GM21717 (cell line): ENCODE data around the gene PIP4K2B.
A peak's percentile ranks its signal among the peaks of the same experiment; 100 is the strongest.
"Not testable (repeated sequence)": the region's sequence is repeated elsewhere in the genome, so short reads cannot be mapped to it uniquely, and the experiment has no call there.

Experiments
- ATAC-seq: cut with Tn5 transposase; IDR thresholded peaks from one replicate; pipeline ENCODE4 v1.9.1; 2021; ENCODE audit warnings: mild to moderate bottlenecking, moderate library complexity; ENCODE audit not compliant: unreplicated experiment

The PIP4K2B gene

GRCh38 chr17:38730526-38731379, 68.6 kb downstream of the PIP4K2B start:
- ATAC-seq: no peak

DNA sequence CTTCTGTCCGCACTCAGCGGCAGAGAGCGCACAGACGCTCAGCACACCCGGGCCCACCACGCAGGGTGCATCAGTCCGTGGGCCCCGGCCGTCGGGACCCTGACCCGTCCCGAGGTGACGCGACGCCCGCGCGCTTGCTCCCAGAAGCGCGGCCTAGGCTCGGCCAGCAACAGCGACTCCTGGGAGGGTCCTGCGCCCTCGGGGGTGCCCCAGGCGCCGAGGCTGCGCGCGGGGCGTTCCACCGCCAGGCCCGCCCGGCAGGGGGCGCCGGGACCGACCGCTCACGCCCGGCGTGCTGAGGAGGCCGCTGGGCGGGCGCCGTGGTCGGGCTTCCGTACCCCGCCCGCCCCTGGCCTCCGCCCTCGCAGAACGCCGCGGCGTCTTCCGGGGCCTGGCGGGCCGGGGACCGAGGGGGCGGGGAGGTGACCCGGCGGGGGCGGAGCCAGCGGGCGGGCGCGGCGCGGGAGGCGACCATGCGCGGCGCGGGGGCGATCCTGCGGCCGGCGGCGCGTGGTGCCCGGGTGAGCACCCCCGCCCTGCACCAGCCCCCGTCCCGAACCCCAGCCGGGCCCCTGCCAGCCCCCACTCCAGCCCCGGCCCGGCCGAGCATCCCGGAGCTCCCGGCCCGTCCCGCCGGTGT, 69.3 kb downstream of the PIP4K2B start, which contains the start of gene CISD3:
CISD3 (plus strand) TSS at position 456 of the 640 bp plus-strand sequence; CDS start at position 474, 18 bp downstream.
- peak; percentile 54 for ATAC-seq

- no peak for ATAC-seq
These were observed 69.9 kb downstream of the PIP4K2B start for GRCh38 chr17:38729368-38729885.

GRCh38 chr17:38728290-38728831, 71.0 kb downstream of the PIP4K2B start:
- no peak for ATAC-seq

- ATAC-seq: no peak
These were observed 71.6 kb downstream of the PIP4K2B start for GRCh38 chr17:38727736-38728135.

DNA sequence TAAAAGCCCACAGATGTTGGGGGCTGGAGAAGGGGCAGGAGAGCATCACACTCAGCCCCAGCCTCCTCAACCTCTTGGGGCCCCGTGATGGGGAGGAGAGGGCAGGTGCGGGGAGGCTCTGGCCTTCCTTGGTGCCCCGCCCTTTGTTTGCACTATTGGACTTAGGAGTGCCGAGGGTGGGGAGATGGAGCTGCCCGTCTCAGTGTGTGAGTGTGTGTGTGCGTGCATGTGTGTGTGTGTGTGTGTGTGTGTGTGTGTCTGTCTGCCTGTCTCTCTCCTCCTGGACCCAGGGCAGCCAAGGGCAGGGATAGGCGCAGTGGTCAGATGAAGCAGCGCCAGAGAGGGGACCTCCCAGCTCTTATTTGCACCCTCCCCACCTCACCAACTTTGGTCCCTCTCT, 73.2 kb downstream of the PIP4K2B start:
- ATAC-seq: not testable (repeated sequence)

GRCh38 chr17:38725066-38725465, 74.3 kb downstream of the PIP4K2B start:
- ATAC-seq: no peak

- no peak for ATAC-seq
These were observed 74.9 kb downstream of the PIP4K2B start for GRCh38 chr17:38724337-38724988.

DNA sequence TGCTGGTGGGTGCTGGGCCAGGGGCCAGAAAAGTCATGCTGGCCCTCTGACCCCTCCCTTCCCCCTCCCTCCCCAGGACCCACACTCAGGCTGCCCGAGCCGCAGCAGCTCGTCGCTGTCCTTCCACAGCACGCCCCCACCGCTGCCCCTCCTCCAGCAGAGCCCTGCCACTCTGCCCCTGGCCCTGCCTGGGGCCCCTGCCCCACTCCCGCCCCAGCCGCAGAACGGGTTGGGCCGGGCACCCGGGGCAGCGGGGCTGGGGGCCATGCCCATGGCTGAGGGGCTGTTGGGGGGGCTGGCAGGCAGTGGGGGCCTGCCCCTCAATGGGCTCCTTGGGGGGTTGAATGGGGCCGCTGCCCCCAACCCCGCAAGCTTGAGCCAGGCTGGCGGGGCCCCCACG, 77.6 kb downstream of the PIP4K2B start:
- no peak for ATAC-seq

DNA sequence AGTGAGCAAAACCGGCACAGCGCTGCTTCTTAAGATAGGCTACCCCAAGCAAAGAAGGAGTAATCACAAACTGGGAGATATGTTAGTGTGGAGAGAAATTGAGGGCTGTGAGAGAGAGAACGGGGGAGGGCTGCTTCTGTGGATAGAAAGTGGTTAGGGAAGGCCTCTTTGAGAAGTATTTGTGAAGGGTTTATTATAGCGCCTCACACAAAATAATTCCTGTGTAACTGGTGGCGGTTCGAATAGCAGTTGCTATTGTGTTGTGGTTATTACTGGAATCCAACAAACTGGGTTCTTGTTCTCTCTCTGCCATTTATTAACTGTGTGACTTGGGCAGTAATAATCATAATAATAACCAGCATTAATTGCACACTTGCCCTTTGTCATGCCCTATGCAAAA, 78.4 kb downstream of the PIP4K2B start:
- no peak for ATAC-seq

DNA sequence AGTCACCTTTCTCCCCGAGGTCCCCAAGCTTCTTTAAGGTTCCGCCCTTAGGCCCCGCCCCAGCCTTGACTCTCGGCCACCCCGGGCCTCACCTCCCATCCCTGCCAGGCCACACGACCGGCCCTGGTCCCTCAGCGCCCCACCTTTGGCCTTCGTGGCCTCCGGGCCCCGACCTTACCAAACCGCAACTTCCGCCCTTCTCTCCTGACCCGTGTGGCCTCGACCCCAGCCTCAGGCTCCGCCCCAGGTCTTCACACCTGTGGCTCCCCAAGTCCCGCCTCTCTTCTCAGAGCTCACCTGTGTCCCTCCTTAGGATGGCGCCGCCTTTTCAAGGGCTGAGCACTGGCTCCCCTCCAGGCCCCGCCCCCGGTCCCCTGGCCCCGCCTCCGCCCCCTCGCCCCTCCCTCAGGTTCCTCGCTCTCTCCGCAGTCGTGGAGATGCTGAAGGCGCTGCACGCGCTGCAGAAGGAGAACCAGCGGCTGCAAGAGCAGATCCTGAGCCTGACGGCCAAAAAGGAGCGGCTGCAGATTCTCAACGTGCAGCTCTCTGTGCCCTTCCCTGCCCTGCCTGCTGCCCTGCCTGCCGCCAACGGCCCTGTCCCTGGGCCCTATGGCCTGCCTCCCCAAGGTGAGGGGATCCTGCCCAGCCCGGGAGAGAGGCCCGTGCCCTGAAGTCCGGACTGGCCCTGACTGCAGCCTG, 79.3 kb downstream of the PIP4K2B start:
- no peak for ATAC-seq

DNA sequence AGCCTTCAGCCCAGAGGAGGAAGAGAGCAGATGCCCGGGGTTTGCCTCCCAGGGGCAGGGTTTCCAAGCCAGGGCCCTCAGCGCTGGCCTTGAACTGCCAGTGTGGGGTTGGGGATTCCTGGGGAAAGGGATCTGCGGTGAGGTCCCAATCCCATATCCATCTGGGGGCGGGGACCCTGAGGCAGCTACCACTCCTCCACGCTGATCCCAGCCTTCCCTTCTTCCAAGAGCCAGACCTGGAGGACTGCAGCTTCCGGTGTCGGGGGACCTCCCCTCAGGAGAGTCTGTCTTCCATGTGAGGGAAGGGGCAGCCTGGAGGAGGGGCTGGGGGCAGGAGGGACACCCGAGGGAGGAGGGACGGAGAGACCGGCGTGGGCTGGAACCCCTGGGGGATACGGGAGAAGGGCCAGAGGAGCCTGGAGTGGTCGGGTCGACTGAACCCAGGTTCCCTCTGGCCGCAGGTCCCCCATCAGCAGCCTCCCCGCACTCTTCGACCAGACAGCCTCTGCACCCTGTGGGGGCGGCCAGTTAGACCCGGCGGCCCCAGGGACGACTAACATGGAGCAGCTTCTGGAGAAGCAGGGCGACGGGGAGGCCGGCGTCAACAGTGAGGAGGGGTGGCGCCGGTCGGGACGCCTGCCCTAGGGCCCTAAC, 79.9 kb downstream of the PIP4K2B start:
- no peak for ATAC-seq

DNA sequence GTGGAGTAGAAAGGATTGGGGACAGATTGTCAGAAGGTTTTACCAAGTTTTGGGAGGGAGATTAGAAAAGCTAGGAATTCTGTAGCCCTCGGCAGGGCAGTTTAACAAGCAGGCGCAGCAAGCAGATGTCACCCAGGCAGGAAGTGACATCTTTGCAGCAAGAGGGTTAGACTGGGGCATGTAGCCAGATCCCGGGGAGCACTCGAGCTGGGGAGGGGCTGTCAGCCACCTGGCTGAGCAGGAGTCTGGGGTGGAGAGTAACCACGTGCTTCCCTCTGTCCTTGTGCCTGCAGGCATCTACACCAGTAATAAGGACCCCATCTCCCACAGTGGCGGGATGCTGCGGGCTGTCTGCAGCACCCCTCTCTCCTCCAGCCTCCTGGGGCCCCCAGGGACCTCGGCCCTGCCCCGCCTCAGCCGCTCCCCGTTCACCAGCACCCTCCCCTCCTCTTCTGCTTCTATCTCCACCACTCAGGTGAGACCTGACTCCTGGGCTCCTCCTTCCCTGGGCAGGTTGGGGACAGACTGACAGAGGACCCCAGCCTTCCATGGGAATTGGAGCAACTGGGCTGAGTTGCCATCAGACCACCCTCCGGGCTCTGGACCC, 82.1 kb downstream of the PIP4K2B start:
- no peak for ATAC-seq

GRCh38 chr17:38716368-38717005, 82.9 kb downstream of the PIP4K2B start:
- ATAC-seq: no peak
